22Rv1 (cell line): ENCODE results near the gene ETV7.

Experiments used
- CTCF ChIP-seq: fragments of 450-650 bp; IDR thresholded peaks from 2 replicates; pipeline ENCODE4 v1.5.1; 2017; ENCODE audit warnings: mild to moderate bottlenecking
- ZFX ChIP-seq: fragments of 450-650 bp; IDR thresholded peaks from 2 replicates; pipeline ENCODE4 v1.6.1; 2017; ENCODE audit warnings: antibody characterized with exemption, borderline replicate concordance

GRCh38 chr6:36413489-36414480 lies 26.3 kb upstream of the ETV7 start:
- TF ChIP-seq CTCF (no peak), ZFX (no peak)
